Breast epithelium (tissue), 4 donors: ENCODE results near the gene COLEC11. TPM values are rescaled to one million over a fixed set of nuclear protein-coding genes. Genes with fewer than 3 reads are reported as not detected.

Experiments used
- DNase-seq, 2 donors: peaks; one replicate each; pipeline ENCODE4 v3.0.0-alpha.2; 2019; ENCODE audit warnings: low spot score in 2 of 2
- H3K27ac ChIP-seq, 2 donors: fragments of 200-600 bp; sonication (generic) in 1 of 2; one replicate each; pipeline ENCODE4 v1.5.1; 2016 to 2019; ENCODE audit warnings: mild to moderate bottlenecking in 1 of 2
- H3K27me3 ChIP-seq, 2 donors: fragments of 200-600 bp; sonication (generic) in 1 of 2; one replicate each; pipeline versions ENCODE4 v1.5.1 to v1.6.0; 2017 to 2019; ENCODE audit warnings: control low read depth in 1 of 2, mild to moderate bottlenecking in 1 of 2
- H3K36me3 ChIP-seq: fragments of 200-600 bp; one replicate; pipeline ENCODE4 v1.5.1; 2019
- H3K4me1 ChIP-seq, 2 donors: fragments of 200-600 bp; sonication (generic); one replicate each; pipeline ENCODE4 v1.5.1; 2016 to 2019; ENCODE audit warnings: control low read depth in 1 of 2
- H3K4me3 ChIP-seq, 3 donors: fragments of 200-600 bp; sonication (generic); 1 replicate in 2 of 3; 2 replicates in 1 of 3; pipeline ENCODE4 v1.5.1; 2016 to 2019; ENCODE audit warnings: mild to moderate bottlenecking in 3 of 3, moderate library complexity in 2 of 3
- H3K9me3 ChIP-seq, 2 donors: fragments of 200-600 bp; sonication (generic) in 1 of 2; one replicate each; pipeline ENCODE4 v1.5.1; 2016 to 2019; ENCODE audit warnings: control low read depth in 1 of 2
- POLR2A ChIP-seq: fragments of 450-650 bp; IDR thresholded peaks from one replicate; pipeline ENCODE4 v1.6.1; 2016; ENCODE audit warnings: antibody characterized with exemption, mild to moderate bottlenecking, moderate library complexity
- POLR2AphosphoS5 ChIP-seq, 3 donors: sonication (generic); formaldehyde crosslinking; IDR thresholded peaks; one replicate each; pipeline ENCODE4 v1.6.1; 2017; ENCODE audit warnings: antibody characterized with exemption in 3 of 3
- intact Hi-C: fragments of 100-400 bp; cut with DNase I; formaldehyde crosslinking; loops from one replicate; pipeline ENCODE4 v1.15.1; 2023; ENCODE audit warnings: low total_unique reads
- total RNA-seq, 3 donors: library from RNA; depleted of rRNA; stranded (reverse); fragments of >200 nt; gene quantifications; one replicate each; pipeline ENCODE4 v1.1.0, GENCODE V29; 2016
- TF ChIP-seq, protein P1 (sequence below), 3 donors: fragments of 450-650 bp; IDR thresholded peaks; one replicate each; pipeline ENCODE4 v1.5.1; 2016 to 2017; ENCODE audit warnings: antibody characterized with exemption in 3 of 3, mild to moderate bottlenecking in 3 of 3, moderate library complexity in 3 of 3

Gene COLEC11
- total RNA-seq, 3 donors from 2014 or later: 0.33 to 1.9 (median 1.0) TPM

DNA sequence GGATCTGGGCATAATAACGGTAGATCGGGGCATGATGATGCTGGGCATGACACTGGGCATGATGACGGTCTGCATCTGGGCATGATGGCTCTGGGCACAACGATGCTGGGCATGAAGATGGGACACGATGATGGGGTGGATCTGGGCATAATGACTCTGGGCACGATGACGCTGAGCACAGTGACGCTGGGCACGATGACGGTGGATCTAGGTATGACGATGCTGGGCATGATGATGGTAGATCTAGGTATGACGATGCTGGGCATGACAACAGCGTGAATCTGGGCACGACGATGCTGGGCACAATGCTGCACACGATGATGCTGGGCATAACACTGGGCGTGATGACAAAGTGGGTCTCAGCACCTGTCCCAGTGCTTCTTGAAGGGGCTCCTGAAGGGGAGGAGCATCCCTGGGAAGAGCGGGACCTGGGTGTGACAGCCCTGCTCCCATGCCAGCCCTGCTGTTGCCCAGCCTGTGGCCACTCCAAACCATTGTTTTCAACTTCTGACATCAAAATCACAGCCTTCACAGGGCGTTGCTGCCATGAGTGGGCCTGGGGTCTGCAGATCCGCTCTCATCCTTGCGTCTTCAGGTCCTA lies 32.7 kb downstream of the COLEC11 start:
- no peak for TF ChIP-seq POLR2AphosphoS5 (IDR thresholded peaks at IDR 0.05)
- no peak for TF ChIP-seq POLR2A
- TF ChIP-seq, protein P1, sequence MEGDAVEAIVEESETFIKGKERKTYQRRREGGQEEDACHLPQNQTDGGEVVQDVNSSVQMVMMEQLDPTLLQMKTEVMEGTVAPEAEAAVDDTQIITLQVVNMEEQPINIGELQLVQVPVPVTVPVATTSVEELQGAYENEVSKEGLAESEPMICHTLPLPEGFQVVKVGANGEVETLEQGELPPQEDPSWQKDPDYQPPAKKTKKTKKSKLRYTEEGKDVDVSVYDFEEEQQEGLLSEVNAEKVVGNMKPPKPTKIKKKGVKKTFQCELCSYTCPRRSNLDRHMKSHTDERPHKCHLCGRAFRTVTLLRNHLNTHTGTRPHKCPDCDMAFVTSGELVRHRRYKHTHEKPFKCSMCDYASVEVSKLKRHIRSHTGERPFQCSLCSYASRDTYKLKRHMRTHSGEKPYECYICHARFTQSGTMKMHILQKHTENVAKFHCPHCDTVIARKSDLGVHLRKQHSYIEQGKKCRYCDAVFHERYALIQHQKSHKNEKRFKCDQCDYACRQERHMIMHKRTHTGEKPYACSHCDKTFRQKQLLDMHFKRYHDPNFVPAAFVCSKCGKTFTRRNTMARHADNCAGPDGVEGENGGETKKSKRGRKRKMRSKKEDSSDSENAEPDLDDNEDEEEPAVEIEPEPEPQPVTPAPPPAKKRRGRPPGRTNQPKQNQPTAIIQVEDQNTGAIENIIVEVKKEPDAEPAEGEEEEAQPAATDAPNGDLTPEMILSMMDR (IDR thresholded peaks at IDR 0.05): no peak
- peak in 1 of 2 donors; percentile 43 for DNase-seq

DNA sequence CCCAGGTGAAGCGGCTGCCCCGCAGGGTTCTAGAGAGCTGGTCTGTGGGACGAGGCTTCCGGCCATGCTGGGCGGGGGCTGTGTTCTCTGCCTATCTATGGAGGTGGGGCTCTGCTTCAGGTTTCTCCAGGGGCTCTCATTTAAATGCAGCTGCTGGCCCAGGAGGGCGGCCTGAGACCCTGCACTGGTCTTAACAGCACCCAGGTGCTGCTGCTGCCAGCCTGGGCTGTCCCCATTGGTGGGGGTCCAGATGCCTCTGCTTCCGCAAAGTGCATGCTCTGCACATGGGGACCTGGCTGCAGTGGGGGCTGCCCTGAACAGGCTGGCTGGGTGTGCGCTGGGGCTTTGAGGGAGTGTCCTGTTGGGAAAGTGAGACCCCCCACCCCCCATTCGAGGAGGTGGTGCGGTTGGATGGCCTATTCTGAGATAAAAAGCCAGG lies 33.3 kb downstream of the COLEC11 start:
- peak in 1 of 2 donors; percentile 25 for DNase-seq

More for the DNA sequence above, 32.7 kb downstream of the COLEC11 start:
- no peak overlapping the region for H3K27ac ChIP-seq
- intact Hi-C loops: no loop called here
- H3K9me3 ChIP-seq: peaks cover 0 to 19% of the 10 kb centered on the region in 2 donors
- no peaks in the 10 kb centered on the region for H3K4me1 ChIP-seq
- no peak overlapping the region for H3K4me3 ChIP-seq
- no peaks in the 10 kb centered on the region for H3K27me3 ChIP-seq
- H3K36me3 ChIP-seq: no peaks in the 10 kb centered on the region

DNA sequence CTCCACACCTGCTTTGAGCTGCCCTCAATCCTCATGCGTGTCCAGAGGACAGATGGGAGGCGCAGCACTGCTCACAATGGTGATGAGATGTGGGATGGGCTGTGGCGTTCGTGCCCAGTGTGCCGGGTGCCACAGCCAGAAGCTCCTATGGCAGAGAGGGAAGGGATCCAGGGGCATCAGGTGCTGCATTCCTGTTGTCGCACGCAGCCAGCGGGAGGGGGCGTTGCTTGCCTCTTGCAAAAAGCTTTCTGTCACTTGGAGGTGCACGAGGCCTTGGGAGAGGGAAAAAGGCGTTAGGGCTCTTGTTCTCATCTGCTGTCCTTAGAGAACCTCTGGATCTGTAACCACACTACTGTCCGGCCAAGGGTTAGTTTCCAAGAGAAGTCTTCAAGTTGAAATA lies 33.9 kb downstream of the COLEC11 start:
- no peak overlapping the region for H3K27ac ChIP-seq
- H3K9me3 ChIP-seq: peaks cover 0 to 8% of the 10 kb centered on the region in 2 donors
- intact Hi-C loops: no loop called here
- H3K36me3 ChIP-seq: no peaks in the 10 kb centered on the region
- DNase-seq: peak in 1 of 2 donors; percentile 41
- no peak overlapping the region for H3K4me3 ChIP-seq
- no peaks in the 10 kb centered on the region for H3K27me3 ChIP-seq
- TF ChIP-seq, protein P1 (IDR thresholded peaks at IDR 0.05): no peak
- TF ChIP-seq POLR2AphosphoS5 (IDR thresholded peaks at IDR 0.05) (no peak), POLR2A (no peak)
- no peaks in the 10 kb centered on the region for H3K4me1 ChIP-seq

More for the DNA sequence above, 33.3 kb downstream of the COLEC11 start:
- H3K27ac ChIP-seq: no peak overlapping the region
- H3K4me1 ChIP-seq: no peaks in the 10 kb centered on the region
- TF ChIP-seq, protein P1 (IDR thresholded peaks at IDR 0.05): no peak
- TF ChIP-seq POLR2A (no peak), POLR2AphosphoS5 (IDR thresholded peaks at IDR 0.05) (no peak)
- H3K9me3 ChIP-seq: peaks cover 0 to 14% of the 10 kb centered on the region in 2 donors
- no peaks in the 10 kb centered on the region for H3K27me3 ChIP-seq
- H3K4me3 ChIP-seq: no peak overlapping the region
- H3K36me3 ChIP-seq: no peaks in the 10 kb centered on the region
- intact Hi-C loops: no loop called here

DNA sequence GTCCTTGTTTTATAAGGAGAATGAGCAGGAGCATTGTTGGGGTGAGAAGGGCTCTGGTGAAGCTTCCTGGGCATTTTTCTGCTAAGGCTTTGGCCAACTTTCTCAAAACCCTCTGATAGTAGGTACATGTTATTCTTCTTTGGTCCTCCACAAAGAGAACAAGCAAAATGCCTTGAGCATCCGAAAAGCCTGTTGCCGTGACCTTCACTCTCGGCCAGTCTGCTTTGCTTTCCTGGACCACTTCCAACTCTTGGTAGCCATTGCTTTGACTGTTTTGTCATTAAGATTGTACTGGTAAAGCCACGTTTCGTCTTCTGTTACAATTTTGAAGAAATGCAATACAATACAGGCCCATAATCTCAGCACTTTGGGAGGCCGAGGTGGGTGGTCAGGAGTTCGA lies 35.7 kb downstream of the COLEC11 start:
- no peak for DNase-seq

More for the DNA sequence above, 35.7 kb downstream of the COLEC11 start:
- Histone ChIP-seq H3K9me3 (no peaks in the 10 kb centered on the region), H3K36me3 (no peaks in the 10 kb centered on the region), H3K4me1 (no peaks in the 10 kb centered on the region), H3K4me3 (no peak overlapping the region), H3K27me3 (no peaks in the 10 kb centered on the region), H3K27ac (no peak overlapping the region)
- TF ChIP-seq POLR2AphosphoS5 (IDR thresholded peaks at IDR 0.05) (no peak), POLR2A (no peak)
- TF ChIP-seq, protein P1 (IDR thresholded peaks at IDR 0.05): no peak
- intact Hi-C loops: no loop called here
